HAP-1 (cell line): ENCODE data around the gene ME3.

Experiments used
- DNase-seq, 2 experiments: peaks; one replicate each; pipeline ENCODE4 v3.0.0-alpha.2; 2016 to 2020; ENCODE audit warnings: low spot score in 2 of 2
- H3K27me3 ChIP-seq: fragments of 250-450 bp; sonication (Bioruptor Pico); 2 replicates; pipeline ENCODE4 v1.5.1; 2020; ENCODE audit warnings: low read depth, mild to moderate bottlenecking, moderate library complexity
- H3K36me3 ChIP-seq: fragments of 250-450 bp; sonication (Bioruptor Pico); replicated peaks from 2 replicates; pipeline ENCODE4 v1.5.1; 2020; ENCODE audit warnings: mild to moderate bottlenecking
- H3K4me1 ChIP-seq: fragments of 250-450 bp; sonication (Bioruptor Pico); 2 replicates; pipeline ENCODE4 v1.5.1; 2020; ENCODE audit warnings: mild to moderate bottlenecking
- H3K4me3 ChIP-seq: fragments of 250-450 bp; sonication (Bioruptor Pico); 2 replicates; pipeline ENCODE4 v1.5.1; 2020; ENCODE audit warnings: mild to moderate bottlenecking, moderate library complexity
- H3K9me3 ChIP-seq: fragments of 250-450 bp; sonication (Bioruptor Pico); 2 replicates; pipeline ENCODE4 v1.5.1; 2020; ENCODE audit warnings: mild to moderate bottlenecking, moderate library complexity
- in situ Hi-C: fragments of 300-500 bp; cut with MboI; formaldehyde crosslinking; loops from 3 replicates; pipeline ENCODE4 v1.14.3; 2020; ENCODE audit warnings: low sequenced_read_pairs, inconsistent platforms, mixed read lengths

Gene ME3

GRCh38 chr11:86681483-86681756, 9.0 kb upstream of the ME3 start:
- Histone ChIP-seq H3K4me1 (0 out of 2 replicates have a peak, but pooled peaks cover 2% of the 10 kb centered on the region), H3K4me3 (no peak overlapping the region), H3K36me3 (no peaks in the 10 kb centered on the region), H3K27me3 (no peaks in the 10 kb centered on the region), H3K9me3 (no peaks in the 10 kb centered on the region)
- in situ Hi-C loops = no loop called here
- DNase-seq = no peak

GRCh38 chr11:86680716-86681482, 8.5 kb upstream of the ME3 start:
- Histone ChIP-seq H3K4me1 (0 out of 2 replicates have a peak, but pooled peaks cover 2% of the 10 kb centered on the region), H3K4me3 (no peak overlapping the region), H3K36me3 (no peaks in the 10 kb centered on the region), H3K9me3 (no peaks in the 10 kb centered on the region), H3K27me3 (no peaks in the 10 kb centered on the region)
- DNase-seq = no peak
- in situ Hi-C loops = no loop called here

- Histone ChIP-seq H3K4me3 (no peak overlapping the region), H3K36me3 (no peaks in the 10 kb centered on the region), H3K27me3 (no peaks in the 10 kb centered on the region), H3K9me3 (no peaks in the 10 kb centered on the region), H3K4me1 (0 out of 2 replicates have a peak, but pooled peaks cover 2% of the 10 kb centered on the region)
- in situ Hi-C loops = no loop called here
- DNase-seq = peak in 1 of 2 experiments; percentile 2
Measured at GRCh38 chr11:86678823-86679222, 6.4 kb upstream of the ME3 start.

GRCh38 chr11:86678296-86678695, 5.9 kb upstream of the ME3 start:
- Histone ChIP-seq H3K4me3 (no peak overlapping the region), H3K27me3 (no peaks in the 10 kb centered on the region), H3K36me3 (no peaks in the 10 kb centered on the region), H3K9me3 (no peaks in the 10 kb centered on the region), H3K4me1 (0 out of 2 replicates have a peak, but pooled peaks cover 2% of the 10 kb centered on the region)
- in situ Hi-C loops = no loop called here
- DNase-seq = no peak

GRCh38 chr11:86676533-86677154, 4.2 kb upstream of the ME3 start:
- H3K27me3 ChIP-seq = no peaks in the 10 kb centered on the region
- H3K4me3 ChIP-seq = no peak overlapping the region
- H3K36me3 ChIP-seq = no peaks in the 10 kb centered on the region
- H3K9me3 ChIP-seq = no peaks in the 10 kb centered on the region
- DNase-seq = peak in 1 of 2 experiments; percentile 35
- in situ Hi-C loops = no loop called here
- H3K4me1 ChIP-seq = 0 out of 2 replicates have a peak, but pooled peaks cover 2% of the 10 kb centered on the region

- no peak overlapping the region for H3K4me3 ChIP-seq
- no peaks in the 10 kb centered on the region for H3K36me3 ChIP-seq
- no peaks in the 10 kb centered on the region for H3K27me3 ChIP-seq
- no peak for DNase-seq
- no peaks in the 10 kb centered on the region for H3K9me3 ChIP-seq
- H3K4me1 ChIP-seq = 0 out of 2 replicates have a peak, but pooled peaks cover 2% of the 10 kb centered on the region
- in situ Hi-C loops = no loop called here
Measured at GRCh38 chr11:86676010-86676409, 3.6 kb upstream of the ME3 start.

- in situ Hi-C loops = no loop called here
- H3K27me3 ChIP-seq = peaks cover 1% of the 10 kb centered on the region; the same call in 1 of the 2 replicates
- 0 out of 2 replicates have a peak, but pooled peaks cover 2% of the 10 kb centered on the region for H3K4me1 ChIP-seq
- no peak for DNase-seq
- H3K36me3 ChIP-seq = no peaks in the 10 kb centered on the region
- no peaks in the 10 kb centered on the region for H3K9me3 ChIP-seq
- no peak overlapping the region for H3K4me3 ChIP-seq
Measured at GRCh38 chr11:86675017-86675416, 2.6 kb upstream of the ME3 start.

- Histone ChIP-seq H3K4me1 (0 out of 2 replicates have a peak, but pooled peaks cover 2% of the 10 kb centered on the region), H3K9me3 (no peaks in the 10 kb centered on the region), H3K27me3 (peaks cover 3% of the 10 kb centered on the region), H3K36me3 (no peaks in the 10 kb centered on the region), H3K4me3 (no peak overlapping the region)
- in situ Hi-C loops = no loop called here
- DNase-seq = no peak
Measured at GRCh38 chr11:86673872-86674750, 1.7 kb upstream of the ME3 start.

- in situ Hi-C loops = no loop called here
- H3K27me3 ChIP-seq = peaks cover 5% of the 10 kb centered on the region
Measured at GRCh38 chr11:86673055-86673843, 833 bp upstream of the ME3 start.

GRCh38 chr11:86671531-86672006, 847 bp downstream of the ME3 start:
- Histone ChIP-seq H3K4me1 (no peaks in the 10 kb centered on the region), H3K4me3 (no peak overlapping the region), H3K27me3 (peaks cover 15% of the 10 kb centered on the region), H3K36me3 (no peaks in the 10 kb centered on the region), H3K9me3 (no peaks in the 10 kb centered on the region)
- DNase-seq = no peak
- in situ Hi-C loops = no loop called here

More at GRCh38 chr11:86673055-86673843, 833 bp upstream of the ME3 start:
- Histone ChIP-seq H3K4me3 (no peak overlapping the region), H3K9me3 (no peaks in the 10 kb centered on the region), H3K4me1 (no peaks in the 10 kb centered on the region), H3K36me3 (no peaks in the 10 kb centered on the region)
- DNase-seq = no peak

GRCh38 chr11:86670911-86671310, 1.5 kb downstream of the ME3 start:
- no peaks in the 10 kb centered on the region for H3K9me3 ChIP-seq
- no peaks in the 10 kb centered on the region for H3K36me3 ChIP-seq
- in situ Hi-C loops = no loop called here
- H3K27me3 ChIP-seq = peaks cover 15% of the 10 kb centered on the region
- no peak overlapping the region for H3K4me3 ChIP-seq
- no peak for DNase-seq
- H3K4me1 ChIP-seq = no peaks in the 10 kb centered on the region

GRCh38 chr11:86670181-86670580, 2.2 kb downstream of the ME3 start:
- no peaks in the 10 kb centered on the region for H3K36me3 ChIP-seq
- no peaks in the 10 kb centered on the region for H3K9me3 ChIP-seq
- H3K27me3 ChIP-seq = peaks cover 15% of the 10 kb centered on the region
- no peak overlapping the region for H3K4me3 ChIP-seq
- no peak for DNase-seq
- no peaks in the 10 kb centered on the region for H3K4me1 ChIP-seq
- in situ Hi-C loops = no loop called here

- DNase-seq = no peak
- Histone ChIP-seq H3K36me3 (no peaks in the 10 kb centered on the region), H3K27me3 (peaks cover 15% of the 10 kb centered on the region), H3K4me1 (no peaks in the 10 kb centered on the region), H3K4me3 (no peak overlapping the region), H3K9me3 (no peaks in the 10 kb centered on the region)
- in situ Hi-C loops = no loop called here
Measured at GRCh38 chr11:86669424-86669823, 3.0 kb downstream of the ME3 start.
